DLD1 (cell line): ENCODE measurements around the gene CTNND2.

Experiments used
- in situ Hi-C: cut with HindIII; loops from 2 replicates; pipeline ENCODE4 v1.10.0; 2017; ENCODE audit warnings: low sequenced_read_pairs

Gene CTNND2

GRCh38 chr5:11904265-11904906 lies at the start of gene CTNND2:
Gene CTNND2 (minus strand): TSS chr5:11904446. CDS start chr5:11903853, 593 bp downstream.
- in situ Hi-C loops, result no loop called here

GRCh38 chr5:11946317-11946716 lies 42.1 kb upstream of the CTNND2 start:
- in situ Hi-C loops, result no loop called here

DNA sequence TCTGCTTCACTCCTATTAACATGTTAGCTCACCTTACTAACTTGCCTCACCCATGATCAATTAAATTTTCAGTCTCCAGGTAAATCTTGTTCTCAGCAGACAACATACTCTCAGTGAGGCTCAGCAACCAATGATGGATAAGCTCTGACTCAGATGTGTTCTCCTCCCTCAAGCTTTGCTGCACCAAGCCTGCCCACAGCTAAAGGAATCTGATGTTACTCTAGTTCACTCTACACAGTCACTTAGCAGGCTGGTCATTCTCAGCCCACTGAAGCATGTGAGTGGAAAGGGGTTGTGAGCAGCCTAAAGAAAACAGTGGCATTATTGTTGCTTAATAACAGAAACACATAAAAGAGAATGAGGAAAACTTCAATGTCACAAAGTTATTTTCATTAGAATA lies 37.3 kb upstream of the CTNND2 start:
- in situ Hi-C loops, result no loop called here

DNA sequence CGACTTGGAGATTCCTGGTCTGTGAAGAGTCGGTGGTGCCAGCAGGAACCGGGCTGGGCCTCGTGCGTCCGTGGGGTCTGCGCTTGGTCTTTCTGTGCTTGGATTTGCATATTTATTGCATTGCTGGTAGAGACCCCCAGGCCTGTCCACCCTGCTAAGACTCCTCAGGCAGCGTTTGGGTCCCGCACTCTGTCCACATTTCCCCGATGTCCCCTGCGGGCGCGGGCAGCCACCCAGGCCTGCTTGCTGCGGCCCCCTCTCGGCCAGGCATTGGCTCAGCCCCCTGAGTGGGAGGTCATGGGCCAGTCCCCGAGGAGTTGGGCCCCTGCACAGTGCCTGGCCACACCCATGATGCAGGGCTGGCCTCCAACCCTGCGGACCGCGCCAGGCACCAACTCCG lies 27.4 kb upstream of the CTNND2 start:
- in situ Hi-C loops, result no loop called here

DNA sequence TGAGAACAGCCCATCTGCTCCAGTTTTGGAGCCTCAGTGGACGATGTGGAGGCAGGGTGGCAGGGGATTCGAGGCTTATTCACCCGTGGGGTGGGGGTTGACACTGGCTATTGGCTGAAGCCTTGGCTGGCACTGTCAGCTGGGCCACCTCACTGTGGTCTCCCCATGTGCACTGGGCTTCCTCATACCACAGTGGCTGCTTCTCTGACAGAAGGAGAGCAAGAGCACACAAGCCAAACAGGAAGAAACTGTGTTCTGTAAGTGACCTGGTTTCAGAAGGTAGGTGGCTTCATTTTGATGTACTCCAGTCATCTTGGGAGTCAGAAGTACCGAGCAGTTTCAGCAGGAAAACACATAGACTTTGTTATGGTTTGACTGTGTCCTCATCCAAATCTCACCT lies 24.7 kb upstream of the CTNND2 start:
- in situ Hi-C loops, result no loop called here

DNA sequence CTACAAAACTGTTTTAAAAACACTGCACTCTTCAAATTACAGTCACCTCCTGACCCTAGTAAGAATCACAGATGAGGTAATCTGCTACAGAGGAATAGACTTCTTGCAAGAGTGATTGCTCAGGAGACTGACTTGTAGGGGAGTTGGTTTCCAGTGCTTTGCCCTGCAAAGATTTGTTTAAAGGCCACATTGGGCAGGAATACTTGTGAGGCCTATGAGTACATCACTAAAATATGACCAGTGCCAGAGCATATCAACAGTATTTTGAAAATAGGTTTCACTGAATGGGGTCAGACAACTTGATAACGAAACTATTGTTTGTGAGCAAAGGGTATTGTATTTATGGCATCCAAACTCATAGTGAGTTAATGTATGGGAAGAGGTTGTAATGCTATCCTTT lies 21.5 kb upstream of the CTNND2 start:
- in situ Hi-C loops, result no loop called here

- in situ Hi-C loops, result no loop called here
Measured at GRCh38 chr5:11922394-11922793, 18.1 kb upstream of the CTNND2 start.

DNA sequence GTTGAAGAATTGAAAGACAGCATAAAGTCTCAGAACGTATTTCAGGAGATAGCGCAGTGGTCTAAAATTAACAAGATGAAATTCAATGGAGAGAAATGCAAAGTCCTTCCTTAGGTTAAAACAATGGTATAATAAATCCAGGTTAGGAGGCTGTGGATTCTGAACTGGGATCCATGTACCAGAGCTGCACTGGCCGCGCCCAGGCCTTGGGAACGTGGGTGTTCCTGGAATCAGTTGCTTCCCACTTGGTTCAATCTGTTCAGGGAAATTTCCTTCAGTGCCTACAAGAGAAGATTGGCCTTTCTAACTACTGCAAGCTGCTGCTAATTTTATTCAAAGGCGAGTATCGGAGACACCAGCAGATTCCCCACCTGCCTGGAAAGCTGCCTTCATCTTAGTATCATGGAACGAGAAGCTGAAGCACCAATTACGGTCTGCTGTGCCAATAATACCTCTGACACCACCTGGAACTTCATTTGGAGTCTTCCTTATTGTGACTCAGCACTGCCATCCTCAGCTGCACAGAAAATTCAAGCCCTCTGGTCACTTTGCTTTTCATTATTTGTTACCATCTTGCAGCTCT lies 14.3 kb upstream of the CTNND2 start:
- in situ Hi-C loops, result no loop called here

GRCh38 chr5:11909471-11909870 lies 5.2 kb upstream of the CTNND2 start:
- in situ Hi-C loops, result no loop called here

GRCh38 chr5:11906497-11906896 lies 2.3 kb upstream of the CTNND2 start:
- in situ Hi-C loops, result no loop called here

DNA sequence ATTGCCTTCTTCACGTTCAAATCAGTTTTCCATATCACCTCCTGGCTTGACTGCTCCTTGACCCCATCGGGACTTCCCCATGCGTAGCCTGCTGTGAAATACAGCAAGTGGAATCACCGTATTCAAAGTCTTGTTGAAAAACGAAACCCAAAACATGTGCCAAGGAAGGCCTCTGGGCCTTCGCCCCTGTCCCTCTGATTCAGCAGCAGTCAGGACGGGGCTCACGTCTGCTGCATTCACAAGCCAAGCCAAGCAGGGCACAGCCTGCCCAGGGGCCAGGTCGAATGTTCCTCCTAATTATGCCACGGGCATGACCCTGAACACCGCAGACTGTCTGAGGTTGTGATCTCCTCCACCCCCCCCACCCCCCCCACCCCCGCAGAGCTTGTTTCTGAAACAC lies 960 bp upstream of the CTNND2 start:
- in situ Hi-C loops, result no loop called here

DNA sequence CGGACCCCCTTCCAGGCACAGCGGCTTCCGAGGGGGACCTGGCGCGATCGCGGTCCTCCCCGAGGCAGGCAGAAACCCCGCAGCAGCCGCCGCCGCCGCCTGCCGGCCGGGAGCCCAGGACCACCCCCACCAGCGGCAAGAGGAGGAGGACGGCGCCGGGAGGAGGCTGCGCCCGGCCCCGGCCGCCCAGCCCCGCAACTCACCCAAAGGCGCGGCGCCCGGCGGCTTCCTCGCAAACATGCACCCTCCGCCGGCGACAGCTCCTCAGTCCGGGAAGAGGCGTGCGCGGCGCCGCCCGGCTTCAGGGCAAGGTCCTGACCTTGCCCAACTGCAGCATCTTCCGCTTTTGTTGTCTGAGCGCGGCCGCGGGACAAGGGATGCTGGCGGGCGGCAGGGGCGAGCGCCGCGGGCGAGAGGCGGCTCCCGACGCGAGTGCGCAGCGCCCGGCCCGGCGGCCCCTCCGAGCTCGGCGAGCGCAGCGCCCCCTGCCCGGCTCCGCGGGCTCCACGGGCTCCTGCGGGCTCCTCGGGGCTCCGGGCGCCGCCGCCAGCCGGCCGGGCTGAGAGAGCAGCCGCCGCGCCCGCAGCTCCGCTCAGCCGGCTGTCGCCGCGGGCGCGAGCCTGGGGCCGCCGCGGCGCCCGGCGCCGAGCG lies 507 bp downstream of the CTNND2 start:
- in situ Hi-C loops, result no loop called here

DNA sequence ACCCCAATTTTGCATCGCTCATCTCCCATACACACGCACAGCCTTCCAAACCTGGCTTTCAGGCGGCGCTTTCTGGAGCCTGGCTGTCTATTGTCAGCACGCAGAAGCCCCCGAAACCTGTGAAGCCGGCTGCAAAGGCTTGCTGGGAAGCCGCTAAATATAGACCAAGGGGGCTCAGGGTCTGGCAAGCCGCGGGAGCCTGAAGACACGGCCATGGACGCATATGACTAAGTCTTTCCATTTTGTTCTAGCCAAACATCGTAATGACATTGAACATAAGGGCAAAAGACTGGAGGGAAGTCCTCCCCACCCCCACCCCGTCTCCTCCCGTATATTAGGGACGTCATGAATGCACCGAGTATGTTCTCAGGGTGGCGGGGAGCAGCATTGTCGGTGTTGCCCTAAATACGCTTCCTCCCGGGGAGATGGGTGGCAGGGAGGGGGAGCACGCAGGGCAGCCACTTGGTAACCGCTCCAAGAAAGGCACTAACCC lies 1.1 kb downstream of the CTNND2 start:
- in situ Hi-C loops, result no loop called here

GRCh38 chr5:11902201-11902619 lies 2.0 kb downstream of the CTNND2 start:
- in situ Hi-C loops, result no loop called here

DNA sequence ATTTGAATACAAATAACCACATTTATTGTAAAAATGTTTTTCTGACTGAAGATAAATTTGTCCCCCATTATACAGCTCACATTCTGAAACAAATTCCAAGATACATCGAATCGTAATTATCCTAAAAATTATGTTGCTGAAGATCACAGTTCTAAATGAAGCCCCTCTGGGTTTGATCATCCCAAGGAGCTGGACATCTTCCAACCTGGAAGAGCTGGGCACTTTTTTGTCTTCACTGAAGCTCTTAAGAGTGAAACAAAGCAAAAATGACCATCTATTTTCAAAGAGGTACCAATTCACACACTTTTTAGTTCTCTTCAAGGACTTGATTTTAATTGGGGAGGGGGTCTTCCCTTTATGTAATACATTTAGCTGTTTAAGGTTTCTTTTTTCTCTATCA lies 5.5 kb downstream of the CTNND2 start:
- in situ Hi-C loops, result no loop called here

DNA sequence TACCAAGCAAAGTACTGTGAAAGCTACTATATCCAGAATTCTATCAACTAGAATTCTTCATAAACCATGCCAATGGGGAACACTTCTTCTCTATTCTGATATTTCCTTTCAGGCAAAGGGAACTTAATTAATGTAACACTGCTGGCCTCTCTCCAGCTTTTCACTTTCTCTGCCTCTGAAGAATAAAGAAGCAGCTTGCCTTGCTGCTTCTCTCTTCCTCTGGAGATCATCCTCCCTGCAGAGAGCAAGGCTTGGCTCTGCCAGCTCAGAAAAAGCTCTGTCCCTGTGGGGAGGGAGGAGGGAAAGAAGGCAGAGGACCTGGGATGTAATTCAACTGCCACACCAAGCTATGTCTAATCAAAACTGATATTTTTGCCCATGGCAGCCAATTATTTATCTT lies 6.5 kb downstream of the CTNND2 start:
- in situ Hi-C loops, result no loop called here

- in situ Hi-C loops, result no loop called here
Measured at GRCh38 chr5:11894992-11895391, 9.3 kb downstream of the CTNND2 start.

DNA sequence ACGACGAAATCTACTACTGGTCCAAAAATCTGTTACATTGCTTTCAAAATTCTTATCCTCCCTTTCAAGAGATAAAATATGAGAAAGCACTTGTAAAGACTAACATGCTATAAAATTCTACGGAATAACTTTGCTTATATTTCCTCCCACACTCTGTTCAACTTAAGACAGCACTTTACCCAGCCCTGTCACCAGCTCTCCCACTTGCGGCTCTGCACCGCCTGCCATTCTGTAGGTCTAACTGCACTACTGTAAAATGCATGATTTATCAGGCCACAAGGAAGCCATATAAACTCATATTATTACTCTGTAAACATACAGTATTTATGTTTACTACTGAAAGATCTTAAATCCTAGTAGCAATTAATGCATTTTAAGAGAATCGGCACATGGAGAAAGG lies 11.4 kb downstream of the CTNND2 start:
- in situ Hi-C loops, result no loop called here

GRCh38 chr5:11890777-11891176 lies 13.5 kb downstream of the CTNND2 start:
- in situ Hi-C loops, result no loop called here

GRCh38 chr5:11888221-11888620 lies 16.0 kb downstream of the CTNND2 start:
- in situ Hi-C loops, result no loop called here

DNA sequence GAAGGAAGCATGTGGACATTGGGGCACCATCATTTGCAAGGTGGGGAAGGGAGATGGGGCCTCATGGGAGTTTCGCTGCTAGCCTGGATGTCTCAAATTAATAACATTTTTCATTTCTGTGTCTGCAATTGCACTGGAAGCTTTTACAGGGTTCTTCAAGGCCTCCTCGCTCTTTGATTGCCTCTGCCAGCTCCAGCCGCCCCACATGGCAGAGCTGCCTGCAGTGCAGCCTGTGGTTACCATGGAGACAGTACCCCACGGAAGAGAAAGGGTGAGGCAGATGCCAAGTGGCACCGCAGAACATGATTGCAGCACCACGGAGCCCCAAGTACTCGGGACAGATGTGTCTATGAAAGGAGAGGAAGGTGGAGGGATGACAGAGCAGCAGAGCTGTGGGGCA lies 25.4 kb downstream of the CTNND2 start:
- in situ Hi-C loops, result no loop called here

DNA sequence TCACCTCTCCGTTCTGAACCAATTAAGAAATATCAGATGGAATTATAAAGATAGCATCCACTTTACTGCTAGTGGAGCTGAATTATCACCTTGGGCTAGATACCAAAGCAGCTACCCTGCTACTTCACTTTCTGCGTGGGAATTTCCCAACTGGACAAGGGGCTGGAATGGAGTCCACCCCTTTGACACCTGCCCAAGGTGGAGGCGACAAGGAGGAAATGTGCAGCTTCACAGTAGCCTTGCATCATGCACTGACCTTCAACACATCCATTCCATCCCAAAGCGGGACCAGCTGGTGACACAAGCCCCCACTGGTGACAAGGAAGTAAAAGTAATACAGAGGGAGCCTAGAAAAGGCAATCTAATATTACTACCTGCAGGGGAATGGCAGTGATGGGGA lies 30.7 kb downstream of the CTNND2 start:
- in situ Hi-C loops, result no loop called here
